MM.1S (cell line): Measurements from ENCODE around the gene FANCM.

Experiments
- DNase-seq: peaks from one replicate; pipeline ENCODE4 v3.0.0-alpha.2; 2015
- H2AFZ ChIP-seq: fragments of 300-600 bp; sonication (generic); 2 replicates; pipeline ENCODE4 v1.6.0; 2016; ENCODE audit warnings: antibody characterized with exemption, low read length
- H3F3A ChIP-seq: fragments of 300-600 bp; sonication (generic); 2 replicates; pipeline ENCODE4 v1.6.1; 2016; ENCODE audit warnings: mild to moderate bottlenecking, antibody characterized with exemption, low read length, moderate library complexity, mixed read lengths; ENCODE audit not compliant: insufficient read depth
- H3K27ac ChIP-seq: fragments of 300-600 bp; sonication (generic); 2 replicates; pipeline ENCODE4 v1.5.1; 2016; ENCODE audit warnings: mild to moderate bottlenecking, low read length
- H3K27me3 ChIP-seq: fragments of 300-600 bp; sonication (generic); replicated peaks from 2 replicates; pipeline ENCODE4 v1.6.0; 2016; ENCODE audit warnings: low read length; ENCODE audit not compliant: insufficient read depth
- H3K36me3 ChIP-seq: fragments of 300-600 bp; sonication (generic); replicated peaks from 2 replicates; pipeline ENCODE4 v1.6.1; 2016; ENCODE audit warnings: mild to moderate bottlenecking, low read length, mixed read lengths; ENCODE audit not compliant: insufficient read depth
- H3K4me1 ChIP-seq: fragments of 300-600 bp; sonication (generic); 2 replicates; pipeline ENCODE4 v1.6.1; 2016; ENCODE audit warnings: low read length, mixed read lengths
- H3K4me2 ChIP-seq: fragments of 300-600 bp; sonication (generic); 2 replicates; pipeline ENCODE4 v1.6.0; 2016; ENCODE audit warnings: low read depth, low read length
- H3K4me3 ChIP-seq: fragments of 300-600 bp; sonication (generic); 2 replicates; pipeline ENCODE4 v1.5.1; 2016; ENCODE audit warnings: low read length, mixed read lengths
- H3K79me2 ChIP-seq: fragments of 300-600 bp; sonication (generic); 2 replicates; pipeline ENCODE4 v1.6.1; 2016; ENCODE audit warnings: mixed run types, low read length, mixed read lengths
- H3K9ac ChIP-seq: fragments of 300-600 bp; sonication (generic); 2 replicates; pipeline ENCODE4 v1.6.1; 2016; ENCODE audit warnings: low read length, mixed read lengths
- H3K9me2 ChIP-seq: fragments of 300-600 bp; sonication (generic); replicated peaks from 2 replicates; pipeline ENCODE4 v1.6.1; 2016; ENCODE audit warnings: mild to moderate bottlenecking, low read length, mixed read lengths; ENCODE audit not compliant: insufficient read depth
- H3K9me3 ChIP-seq: fragments of 300-600 bp; sonication (generic); replicated peaks from 2 replicates; pipeline ENCODE4 v1.6.1; 2016; ENCODE audit warnings: mild to moderate bottlenecking, low read length, mixed read lengths; ENCODE audit not compliant: insufficient read depth
- H4K20me1 ChIP-seq: fragments of 300-600 bp; sonication (generic); 2 replicates; pipeline ENCODE4 v1.6.1; 2016; ENCODE audit warnings: mild to moderate bottlenecking, low read length, moderate library complexity, mixed read lengths; ENCODE audit not compliant: insufficient read depth
- CTCF ChIP-seq: fragments of 300-600 bp; sonication (generic); IDR thresholded peaks from 2 replicates; pipeline ENCODE4 v1.5.1; 2016; ENCODE audit warnings: antibody characterized with exemption, low read length, mixed read lengths
- EZH2 ChIP-seq: fragments of 300-600 bp; sonication (generic); optimal IDR thresholded peaks from 2 replicates; pipeline ENCODE3; 2017; ENCODE audit warnings: low read depth, mild to moderate bottlenecking, antibody characterized with exemption, low read length, mixed read lengths
- EZH2phosphoT487 ChIP-seq: fragments of 300-600 bp; sonication (generic); IDR thresholded peaks from 2 replicates; pipeline ENCODE4 v1.6.1; 2018; ENCODE audit warnings: antibody characterized with exemption, low read length

FANCM gene

GRCh38 chr14:45094275-45094674 is 41.5 kb upstream of the FANCM start:
- Histone ChIP-seq H2AFZ (no peak overlapping the region), H3K9ac (no peak overlapping the region), H3K4me1 (no peaks in the 10 kb centered on the region), H3K4me2 (no peak overlapping the region), H3K9me3 (no peaks in the 10 kb centered on the region), H4K20me1 (no peaks in the 10 kb centered on the region), H3K36me3 (no peaks in the 10 kb centered on the region), H3K4me3 (no peak overlapping the region), H3K27ac (no peak overlapping the region), H3K79me2 (peaks cover 59% of the 10 kb centered on the region), H3F3A (peaks cover 2% of the 10 kb centered on the region; the same call in 1 of the 2 replicates), H3K27me3 (no peaks in the 10 kb centered on the region), H3K9me2 (no peaks in the 10 kb centered on the region)
- no peak for DNase-seq
- no peak for TF ChIP-seq EZH2
- no peak for TF ChIP-seq CTCF
- no peak for TF ChIP-seq EZH2phosphoT487

- TF ChIP-seq EZH2phosphoT487 (no peak), EZH2 (no peak), CTCF (no peak)
- no peaks in the 10 kb centered on the region for H4K20me1 ChIP-seq
- no peaks in the 10 kb centered on the region for H3K4me1 ChIP-seq
- peaks cover 50% of the 10 kb centered on the region for H3K79me2 ChIP-seq
- H3K4me3 ChIP-seq: no peak overlapping the region
- H3K9ac ChIP-seq: no peak overlapping the region
- H3K27me3 ChIP-seq: no peaks in the 10 kb centered on the region
- H2AFZ ChIP-seq: no peak overlapping the region
- DNase-seq: no peak
- no peaks in the 10 kb centered on the region for H3K36me3 ChIP-seq
- H3K4me2 ChIP-seq: no peak overlapping the region
- H3F3A ChIP-seq: no peaks in the 10 kb centered on the region
- H3K9me2 ChIP-seq: no peaks in the 10 kb centered on the region
- no peak overlapping the region for H3K27ac ChIP-seq
- no peaks in the 10 kb centered on the region for H3K9me3 ChIP-seq
Measured at GRCh38 chr14:45095143-45095542, 40.6 kb upstream of the FANCM start.

GRCh38 chr14:45096218-45096617 is 39.5 kb upstream of the FANCM start:
- H4K20me1 ChIP-seq: no peaks in the 10 kb centered on the region

More at GRCh38 chr14:45096218-45096617, 39.5 kb upstream of the FANCM start:
- DNase-seq: no peak
- Histone ChIP-seq H3K79me2 (peaks cover 39% of the 10 kb centered on the region), H3F3A (no peaks in the 10 kb centered on the region), H3K9me3 (no peaks in the 10 kb centered on the region), H3K36me3 (no peaks in the 10 kb centered on the region), H2AFZ (no peak overlapping the region), H3K9ac (no peak overlapping the region), H3K4me3 (no peak overlapping the region), H3K4me2 (no peak overlapping the region), H3K27me3 (no peaks in the 10 kb centered on the region), H3K27ac (no peak overlapping the region), H3K4me1 (no peaks in the 10 kb centered on the region), H3K9me2 (no peaks in the 10 kb centered on the region)
- TF ChIP-seq CTCF (no peak), EZH2 (no peak)
